Aorta (tissue), 5 donors: ENCODE data around the gene ITPRID2. TPM values are rescaled to one million over a fixed set of nuclear protein-coding genes. Genes with fewer than 3 reads are reported as not detected.
A peak's percentile ranks its signal among the peaks of the same experiment; 100 is the strongest.
"Not testable (repeated sequence)": the region's sequence is repeated elsewhere in the genome, so short reads cannot be mapped to it uniquely, and the experiment has no call there.

Source experiments
- ATAC-seq: fragments of 200-7000 bp; cut with Tn5 transposase; one replicate; pipeline ENCODE4 v1.9.1; 2022; ENCODE audit warnings: moderate library complexity; ENCODE audit not compliant: low FRiP score
- DNase-seq, 2 donors: peaks; one replicate each; pipeline ENCODE4 v3.0.0-alpha.2; 2020
- H3K27ac ChIP-seq, 2 donors: one replicate each; pipeline ENCODE4 v1.5.1; 2013; ENCODE audit warnings: low read length in 2 of 2, mild to moderate bottlenecking in 2 of 2, moderate library complexity in 2 of 2, control low read depth in 1 of 2, inconsistent platforms in 1 of 2, low read depth in 1 of 2
- H3K27me3 ChIP-seq, 2 donors: one replicate each; pipeline ENCODE4 v1.6.1; 2013; ENCODE audit warnings: control low read depth in 1 of 2, low read length in 1 of 2, mild to moderate bottlenecking in 1 of 2, moderate library complexity in 1 of 2; ENCODE audit not compliant: insufficient read depth in 2 of 2, control insufficient read depth in 1 of 2
- H3K36me3 ChIP-seq, 2 donors: one replicate each; pipeline ENCODE4 v1.6.1; 2013; ENCODE audit warnings: control low read depth in 1 of 2, low read length in 1 of 2, mild to moderate bottlenecking in 1 of 2; ENCODE audit not compliant: insufficient read depth in 2 of 2, control insufficient read depth in 1 of 2
- H3K4me1 ChIP-seq, 2 donors: one replicate each; pipeline ENCODE4 v1.6.1; 2013; ENCODE audit warnings: low read length in 2 of 2, control low read depth in 1 of 2, mild to moderate bottlenecking in 1 of 2, moderate library complexity in 1 of 2; ENCODE audit not compliant: insufficient read depth in 2 of 2, control insufficient read depth in 1 of 2
- H3K4me3 ChIP-seq, 2 donors: one replicate each; pipeline ENCODE4 v1.5.1; 2013; ENCODE audit warnings: low read length in 2 of 2, control low read depth in 1 of 2, mild to moderate bottlenecking in 1 of 2
- H3K9me3 ChIP-seq: one replicate; pipeline ENCODE4 v1.6.1; 2013; ENCODE audit warnings: mild to moderate bottlenecking, low read length; ENCODE audit not compliant: control insufficient read depth
- WGBS, 2 donors: extraction: QIAGEN DNeasy Blood & Tissue Kit; methylation state at CpG; one replicate each; pipeline ENCODE4 v1.1.7; 2013; 5-methylcytosine and 5-hydroxymethylcytosine counted together
- intact Hi-C, 2 donors: fragments of 100-400 bp; cut with DNase I; formaldehyde crosslinking; loops; one replicate each; pipeline versions ENCODE4 v1.14.2 to v1.15.0; 2022
- polyA plus RNA-seq, 2 donors: library from polyadenylated mRNA; stranded (reverse); fragments of 200-250 nt; gene quantifications; one replicate each; pipeline ENCODE4 v1.2.3, GENCODE V29; 2013
- total RNA-seq, 2 donors: library from RNA; stranded (reverse); fragmentation: NEBNext Ultra II Directional; extraction: Animal tissue kit (Norgen Biotek cat#: 25700); gene quantifications; one replicate each; pipeline ENCODE4 v1.2.1, GENCODE V29; 2021
- donor health status: healthy with polysubstance abuse.
- donor health status: Bipolar disorder and iron deficiency.
- donor health status: DM: no; HTN: no; CAD: no.
- donor health status: DM: no; HTN: no; CAD: no.
- donor health status: DM: yes; HTN: yes; CAD: no.

Gene ITPRID2
- total and polyA plus RNA-seq, 4 donors, result 40.1 to 145 (median 102) TPM

- ATAC-seq, result no peak
- intact Hi-C loops, result loop anchor here (2.0 to 10.0 kb wide), 3 partner anchors 110 to 212 kb away; no protein-coding TSS in a partner anchor
- 5 to 17% methylated on average over 1 of the region's 1 CpG for WGBS, 2 donors
These were observed 63.5 kb downstream of the ITPRID2 start for GRCh38 chr2:181955010-181955409.

GRCh38 chr2:181955866-181956265, 64.3 kb downstream of the ITPRID2 start:
- not testable (repeated sequence) for H3K36me3 ChIP-seq, H3K9me3 ChIP-seq, H3K4me1 ChIP-seq, DNase-seq, H3K27me3 ChIP-seq, ATAC-seq, H3K27ac ChIP-seq, H3K4me3 ChIP-seq
- 95 to 97% methylated on average over 3 of the region's 3 CpGs for WGBS, 2 donors
- intact Hi-C loops, result loop anchor here (2.0 to 10.0 kb wide), 3 partner anchors 109 to 213 kb away; no protein-coding TSS in a partner anchor

More at GRCh38 chr2:181955010-181955409, 63.5 kb downstream of the ITPRID2 start:
- Histone ChIP-seq H3K9me3 (no peaks in the 10 kb centered on the region), H3K4me3 (no peak overlapping the region), H3K27ac (no peak overlapping the region), H3K27me3 (no peaks in the 10 kb centered on the region), H3K36me3 (no peaks in the 10 kb centered on the region), H3K4me1 (no peaks in the 10 kb centered on the region)
- no peak for DNase-seq

- H3K4me1 ChIP-seq, result no peaks in the 10 kb centered on the region
- H3K36me3 ChIP-seq, result no peaks in the 10 kb centered on the region
- H3K4me3 ChIP-seq, result no peak overlapping the region
- ATAC-seq, result no peak
- WGBS, 2 donors, result 83 to 84% methylated on average over 4 of the region's 4 CpGs
- no peak overlapping the region for H3K27ac ChIP-seq
- no peak for DNase-seq
- H3K9me3 ChIP-seq, result no peaks in the 10 kb centered on the region
- H3K27me3 ChIP-seq, result no peaks in the 10 kb centered on the region
- intact Hi-C loops, result loop anchor here (10.0 kb wide), 2 partner anchors 107 to 117 kb away; no protein-coding TSS in a partner anchor
These were observed 66.1 kb downstream of the ITPRID2 start for GRCh38 chr2:181957668-181958067.

GRCh38 chr2:181958726-181959125, 67.2 kb downstream of the ITPRID2 start:
- H3K27ac ChIP-seq, result no peak overlapping the region
- H3K36me3 ChIP-seq, result no peaks in the 10 kb centered on the region
- no peaks in the 10 kb centered on the region for H3K9me3 ChIP-seq
- DNase-seq (no peak), ATAC-seq (no peak)
- intact Hi-C loops, result loop anchor here (10.0 kb wide), 2 partner anchors 106 to 116 kb away; no protein-coding TSS in a partner anchor
- H3K27me3 ChIP-seq, result no peaks in the 10 kb centered on the region
- H3K4me3 ChIP-seq, result no peak overlapping the region
- H3K4me1 ChIP-seq, result no peaks in the 10 kb centered on the region
- WGBS, 2 donors, result 90 to 92% methylated on average over 1 of the region's 1 CpG

GRCh38 chr2:181959508-181959907, 68.0 kb downstream of the ITPRID2 start:
- Histone ChIP-seq H3K4me3 (no peak overlapping the region), H3K9me3 (no peaks in the 10 kb centered on the region), H3K27me3 (no peaks in the 10 kb centered on the region), H3K4me1 (no peaks in the 10 kb centered on the region), H3K27ac (no peak overlapping the region), H3K36me3 (no peaks in the 10 kb centered on the region)
- no peak for ATAC-seq
- DNase-seq, result no peak
- intact Hi-C loops, result loop anchor here (10.0 kb wide), 2 partner anchors 105 to 115 kb away; no protein-coding TSS in a partner anchor

GRCh38 chr2:181961167-181961566, 69.6 kb downstream of the ITPRID2 start:
- H3K4me3 ChIP-seq, DNase-seq, H3K36me3 ChIP-seq, H3K9me3 ChIP-seq, H3K4me1 ChIP-seq, intact Hi-C loops, H3K27me3 ChIP-seq, H3K27ac ChIP-seq, ATAC-seq: not testable (repeated sequence)
- 94 to 95% methylated on average over 8 of the region's 8 CpGs for WGBS, 2 donors

- H3K4me3 ChIP-seq, result no peak overlapping the region
- no peak overlapping the region for H3K27ac ChIP-seq
- no peaks in the 10 kb centered on the region for H3K4me1 ChIP-seq
- 96 to 97% methylated on average over 20 of the region's 20 CpGs for WGBS, 2 donors
- ATAC-seq, result no peak
- no peaks in the 10 kb centered on the region for H3K9me3 ChIP-seq
- H3K36me3 ChIP-seq, result no peaks in the 10 kb centered on the region
- no peaks in the 10 kb centered on the region for H3K27me3 ChIP-seq
- DNase-seq, result peak in 1 of 2 donors; percentile 75
- intact Hi-C loops, result no loop called here
These were observed 70.6 kb downstream of the ITPRID2 start for GRCh38 chr2:181962142-181962541.

GRCh38 chr2:181970160-181970794, 78.7 kb downstream of the ITPRID2 start:
- no peak overlapping the region for H3K27ac ChIP-seq
- 82 to 88% methylated on average over 2 of the region's 2 CpGs for WGBS, 2 donors
- DNase-seq, result no peak
- no peak for ATAC-seq
- H3K36me3 ChIP-seq, result peaks cover 0 to 2% of the 10 kb centered on the region in 2 donors
- H3K4me1 ChIP-seq, result no peaks in the 10 kb centered on the region
- intact Hi-C loops, result no loop called here
- no peaks in the 10 kb centered on the region for H3K9me3 ChIP-seq
- no peaks in the 10 kb centered on the region for H3K27me3 ChIP-seq
- H3K4me3 ChIP-seq, result no peak overlapping the region

- H3K9me3 ChIP-seq, result no peaks in the 10 kb centered on the region
- 93 to 95% methylated on average over 3 of the region's 3 CpGs for WGBS, 2 donors
- DNase-seq, result no peak
- H3K27ac ChIP-seq, result no peak overlapping the region
- no peaks in the 10 kb centered on the region for H3K27me3 ChIP-seq
- H3K4me1 ChIP-seq, result no peaks in the 10 kb centered on the region
- no peak for ATAC-seq
- H3K4me3 ChIP-seq, result no peak overlapping the region
- H3K36me3 ChIP-seq, result peaks cover 0 to 2% of the 10 kb centered on the region in 2 donors
- intact Hi-C loops, result no loop called here
These were observed 79.5 kb downstream of the ITPRID2 start for GRCh38 chr2:181971032-181971431.
